Upper lobe of left lung (tissue), 6 donors: ENCODE measurements around the gene RASD1. TPM values are rescaled to one million over a fixed set of nuclear protein-coding genes. Genes with fewer than 3 reads are reported as not detected.

Source experiments
- ATAC-seq, 2 donors: fragments of 200-7000 bp; cut with Tn5 transposase; one replicate each; pipeline ENCODE4 v1.9.1; 2022; ENCODE audit warnings: mild to moderate bottlenecking in 2 of 2, moderate library complexity in 2 of 2; ENCODE audit not compliant: low FRiP score in 2 of 2
- DNase-seq, 2 donors: peaks; one replicate each; pipeline ENCODE4 v3.0.0-alpha.2; 2019 to 2020
- H3K27ac ChIP-seq, 4 donors: fragments of 200-600 bp; sonication (generic); one replicate each; pipeline ENCODE4 v1.5.1; 2016 to 2019
- H3K27me3 ChIP-seq, 4 donors: fragments of 200-600 bp; sonication (generic); one replicate each; pipeline ENCODE4 v1.5.1; 2017 to 2019
- H3K36me3 ChIP-seq, 4 donors: fragments of 200-600 bp; sonication (generic); one replicate each; pipeline ENCODE4 v1.5.1; 2016 to 2019
- H3K4me1 ChIP-seq, 4 donors: fragments of 200-600 bp; sonication (generic); one replicate each; pipeline ENCODE4 v1.5.1; 2018 to 2019
- H3K4me3 ChIP-seq, 4 donors: fragments of 200-600 bp; sonication (generic); one replicate each; pipeline ENCODE4 v1.5.1; 2017 to 2019; ENCODE audit warnings: mild to moderate bottlenecking in 2 of 4, moderate library complexity in 1 of 4
- H3K9me3 ChIP-seq, 4 donors: fragments of 200-600 bp; sonication (generic); one replicate each; pipeline ENCODE4 v1.5.1; 2018 to 2019
- EP300 ChIP-seq, 4 donors: sonication (generic); formaldehyde crosslinking; IDR thresholded peaks; one replicate each; pipeline ENCODE4 v1.5.1; 2017; ENCODE audit warnings: antibody characterized with exemption in 4 of 4, control low read depth in 2 of 4
- POLR2A ChIP-seq, 4 donors: fragments of 450-650 bp; IDR thresholded peaks; one replicate each; pipeline ENCODE4 v1.5.1; 2016 to 2017; ENCODE audit warnings: antibody characterized with exemption in 4 of 4, mild to moderate bottlenecking in 2 of 4
- POLR2AphosphoS5 ChIP-seq, 2 donors: sonication (generic); formaldehyde crosslinking; IDR thresholded peaks; one replicate each; pipeline ENCODE4 v1.5.1; 2017; ENCODE audit warnings: antibody characterized with exemption in 2 of 2
- WGBS, 2 donors: methylation state at CpG; one replicate each; pipeline ENCODE4 v1.1.5; 2017 to 2018; 5-methylcytosine and 5-hydroxymethylcytosine counted together
- total RNA-seq, 6 donors: library from RNA; depleted of rRNA in 4 of 6; stranded (reverse); fragments of >200 nt in 4 of 6; gene quantifications; one replicate each; pipeline versions ENCODE4 v1.1.0 to v1.2.1, GENCODE V29; 2016 to 2021
- TF ChIP-seq, protein P1 (sequence below), 6 experiments: fragments of 450-650 bp in 4 of 6; fragments of 200-600 bp in 2 of 6; sonication (generic) in 2 of 6; IDR thresholded peaks; one replicate each; pipeline ENCODE4 v1.5.1; 2016 to 2019; ENCODE audit warnings: antibody characterized with exemption in 6 of 6
- donor health status: DM: no; HTN: no; CAD: no; lungs with moderate emphysema.
- donor health status: DM: no; HTN: yes; CAD: no; lungs with severe emphysema.

RASD1 gene
- total RNA-seq, 6 donors from 2014 or later, result 28.5 to 68.1 (median 36.5) TPM

DNA sequence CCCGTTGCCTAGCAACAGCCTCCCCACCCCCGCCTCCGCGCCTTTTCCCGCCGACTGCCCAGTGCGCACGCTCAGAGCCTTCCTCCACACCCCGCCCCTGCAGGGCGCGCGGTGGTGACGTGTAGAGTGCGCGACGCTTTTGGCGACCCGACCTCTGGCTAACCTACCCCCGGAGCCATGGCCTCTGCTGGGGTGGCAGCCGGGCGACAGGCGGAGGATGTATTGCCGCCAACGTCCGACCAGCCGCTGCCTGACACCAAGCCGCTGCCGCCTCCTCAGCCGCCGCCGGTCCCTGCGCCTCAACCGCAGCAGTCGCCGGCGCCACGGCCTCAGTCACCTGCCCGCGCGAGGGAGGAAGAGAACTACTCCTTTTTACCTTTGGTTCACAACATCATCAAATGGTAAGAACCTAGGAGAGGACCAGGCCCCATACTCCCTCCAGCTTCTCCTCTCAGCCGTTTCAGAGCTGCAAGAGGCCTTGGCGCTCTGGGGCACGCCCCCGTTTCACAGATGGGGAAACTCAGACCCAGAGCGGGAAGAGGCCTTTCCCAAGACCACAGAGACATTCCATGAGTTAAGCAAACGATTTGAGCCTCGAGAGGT lies 19.2 kb downstream of the RASD1 start, which contains the start of gene MED9:
TSS of gene MED9 (plus strand) at position 136 of the 603 bp plus-strand sequence. CDS start at position 178, 42 bp downstream.
- TF ChIP-seq EP300 (IDR thresholded peaks at IDR 0.05), result peak in 1 of 4 donors; percentile 42
- TF ChIP-seq POLR2AphosphoS5 (IDR thresholded peaks at IDR 0.05), result peak; percentile 89 to 92
- TF ChIP-seq, protein P1, sequence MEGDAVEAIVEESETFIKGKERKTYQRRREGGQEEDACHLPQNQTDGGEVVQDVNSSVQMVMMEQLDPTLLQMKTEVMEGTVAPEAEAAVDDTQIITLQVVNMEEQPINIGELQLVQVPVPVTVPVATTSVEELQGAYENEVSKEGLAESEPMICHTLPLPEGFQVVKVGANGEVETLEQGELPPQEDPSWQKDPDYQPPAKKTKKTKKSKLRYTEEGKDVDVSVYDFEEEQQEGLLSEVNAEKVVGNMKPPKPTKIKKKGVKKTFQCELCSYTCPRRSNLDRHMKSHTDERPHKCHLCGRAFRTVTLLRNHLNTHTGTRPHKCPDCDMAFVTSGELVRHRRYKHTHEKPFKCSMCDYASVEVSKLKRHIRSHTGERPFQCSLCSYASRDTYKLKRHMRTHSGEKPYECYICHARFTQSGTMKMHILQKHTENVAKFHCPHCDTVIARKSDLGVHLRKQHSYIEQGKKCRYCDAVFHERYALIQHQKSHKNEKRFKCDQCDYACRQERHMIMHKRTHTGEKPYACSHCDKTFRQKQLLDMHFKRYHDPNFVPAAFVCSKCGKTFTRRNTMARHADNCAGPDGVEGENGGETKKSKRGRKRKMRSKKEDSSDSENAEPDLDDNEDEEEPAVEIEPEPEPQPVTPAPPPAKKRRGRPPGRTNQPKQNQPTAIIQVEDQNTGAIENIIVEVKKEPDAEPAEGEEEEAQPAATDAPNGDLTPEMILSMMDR (IDR thresholded peaks at IDR 0.05), result peak in 2 of 6 experiments; percentile 9 to 10
- peak in 2 of 4 donors; percentile 40 to 78 for TF ChIP-seq POLR2A (IDR thresholded peaks at IDR 0.05)
- H3K4me1 ChIP-seq, result peaks cover 20 to 52% (median 26%) of the 10 kb centered on the region in 4 donors

DNA sequence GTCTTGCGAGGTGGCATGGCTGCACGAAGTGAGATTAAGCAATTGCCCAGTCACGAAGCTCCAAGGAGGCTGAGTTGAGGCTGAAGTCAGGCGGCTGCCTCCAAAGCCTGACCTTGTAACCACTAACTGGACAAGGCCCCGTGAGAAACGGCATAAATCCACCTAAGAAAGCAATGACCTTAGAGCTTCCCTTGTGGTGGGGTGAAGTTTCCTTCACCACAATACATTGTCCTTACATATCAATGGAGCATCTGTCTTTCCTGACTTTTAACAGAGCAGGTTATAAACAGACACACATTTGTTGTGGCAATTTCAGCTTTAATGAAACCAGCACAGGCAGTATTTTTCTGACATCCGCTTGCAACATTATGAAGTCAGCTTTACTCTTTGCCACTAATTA lies 21.9 kb downstream of the RASD1 start:
- no peaks in the 10 kb centered on the region for H3K27me3 ChIP-seq
- H3K4me3 ChIP-seq, result no peak overlapping the region
- WGBS, 2 donors, result 73 to 77% methylated on average over 7 of the region's 7 CpGs
- no peaks in the 10 kb centered on the region for H3K9me3 ChIP-seq
- no peaks in the 10 kb centered on the region for H3K36me3 ChIP-seq
- ATAC-seq (no peak), DNase-seq (no peak)
- H3K27ac ChIP-seq, result no peak overlapping the region
- TF ChIP-seq POLR2AphosphoS5 (IDR thresholded peaks at IDR 0.05) (no peak), EP300 (IDR thresholded peaks at IDR 0.05) (no peak), POLR2A (IDR thresholded peaks at IDR 0.05) (no peak)
- TF ChIP-seq, protein P1 (IDR thresholded peaks at IDR 0.05), result no peak
- H3K4me1 ChIP-seq, result peaks cover 20 to 31% (median 23%) of the 10 kb centered on the region in 4 donors

More for the DNA sequence above, 19.2 kb downstream of the RASD1 start, which contains the start of gene MED9:
- DNase-seq, result peak; percentile 89 to 99
- Histone ChIP-seq H3K36me3 (no peaks in the 10 kb centered on the region), H3K27me3 (no peaks in the 10 kb centered on the region), H3K27ac (peak within 1 kb of the TSS; percentile 90 to 95 (median 94)), H3K9me3 (no peaks in the 10 kb centered on the region), H3K4me3 (peak within 1 kb of the TSS; percentile 74 to 99 (median 96))
- 0 to 1% methylated on average over 20 to 22 of the region's 47 CpGs for WGBS, 2 donors
- peak; percentile 97 to 99 for ATAC-seq

DNA sequence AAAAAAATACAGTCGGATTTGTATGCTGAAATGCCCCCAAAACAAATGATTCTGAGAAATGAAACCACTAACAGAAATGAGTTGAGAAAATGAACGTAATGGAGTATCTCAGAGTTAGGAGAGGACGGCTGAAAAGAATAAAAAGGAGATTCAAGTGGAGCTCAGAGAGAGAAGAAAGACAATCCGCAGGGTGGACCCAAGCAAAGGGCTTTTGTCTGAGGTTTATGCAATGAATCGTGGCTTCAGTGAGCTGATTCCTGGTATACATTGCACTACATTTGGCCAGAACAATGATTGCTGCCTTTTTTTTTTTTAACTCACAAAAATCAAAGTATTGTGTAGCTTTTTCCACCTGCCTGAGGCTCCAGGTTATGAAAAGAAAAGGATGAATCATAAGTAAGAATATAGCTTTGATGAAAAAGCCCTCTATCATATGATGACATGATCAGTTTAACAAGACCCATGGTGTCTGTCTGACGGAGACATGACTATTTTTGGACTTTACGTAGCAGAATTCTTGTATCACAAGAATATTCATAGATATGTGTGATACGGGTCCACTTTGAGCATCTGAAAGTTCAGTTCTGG lies 23.8 kb downstream of the RASD1 start:
- TF ChIP-seq EP300 (IDR thresholded peaks at IDR 0.05), result no peak
- TF ChIP-seq, protein P1 (IDR thresholded peaks at IDR 0.05), result no peak
- no peak for TF ChIP-seq POLR2AphosphoS5 (IDR thresholded peaks at IDR 0.05)
- no peak for TF ChIP-seq POLR2A (IDR thresholded peaks at IDR 0.05)
- Histone ChIP-seq H3K36me3 (no peaks in the 10 kb centered on the region), H3K4me3 (no peak overlapping the region), H3K9me3 (no peaks in the 10 kb centered on the region), H3K27ac (no peak overlapping the region), H3K27me3 (no peaks in the 10 kb centered on the region), H3K4me1 (peaks cover under 1 to 13% (median 4%) of the 10 kb centered on the region in 4 donors)
- WGBS, 2 donors, result 49 to 61% methylated on average over 8 of the region's 8 CpGs
- no peak for ATAC-seq
- DNase-seq, result no peak

DNA sequence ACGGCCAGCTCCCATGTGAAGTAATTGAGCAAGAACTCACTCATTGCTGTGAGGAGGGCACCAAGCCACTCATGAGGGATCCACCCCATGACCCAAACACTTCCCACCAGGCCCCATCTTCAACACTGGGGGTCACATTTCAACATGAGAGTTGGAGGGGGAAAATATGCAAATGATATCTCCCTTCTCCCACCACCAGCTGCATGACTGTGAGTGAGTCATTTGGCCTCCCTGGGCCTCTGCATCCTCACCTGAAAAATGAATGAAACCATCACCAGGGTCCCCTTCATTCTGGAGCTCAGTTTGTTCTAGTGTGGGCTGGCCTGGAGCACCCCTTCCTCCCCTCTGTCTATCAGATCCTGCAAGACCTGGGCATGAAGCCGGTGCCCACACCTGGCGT lies 26.2 kb downstream of the RASD1 start:
- TF ChIP-seq POLR2A (IDR thresholded peaks at IDR 0.05) (no peak), EP300 (IDR thresholded peaks at IDR 0.05) (no peak), POLR2AphosphoS5 (IDR thresholded peaks at IDR 0.05) (no peak)
- TF ChIP-seq, protein P1 (IDR thresholded peaks at IDR 0.05), result no peak
- Histone ChIP-seq H3K4me1 (no peaks in the 10 kb centered on the region), H3K36me3 (no peaks in the 10 kb centered on the region), H3K27ac (no peak overlapping the region), H3K4me3 (no peak overlapping the region), H3K27me3 (no peaks in the 10 kb centered on the region), H3K9me3 (no peaks in the 10 kb centered on the region)
- WGBS, 2 donors, result 92 to 100% methylated on average over 3 of the region's 3 CpGs
- ATAC-seq, result no peak
- no peak for DNase-seq
